Measurements from ENCODE around the gene SLC30A7.

DNA sequence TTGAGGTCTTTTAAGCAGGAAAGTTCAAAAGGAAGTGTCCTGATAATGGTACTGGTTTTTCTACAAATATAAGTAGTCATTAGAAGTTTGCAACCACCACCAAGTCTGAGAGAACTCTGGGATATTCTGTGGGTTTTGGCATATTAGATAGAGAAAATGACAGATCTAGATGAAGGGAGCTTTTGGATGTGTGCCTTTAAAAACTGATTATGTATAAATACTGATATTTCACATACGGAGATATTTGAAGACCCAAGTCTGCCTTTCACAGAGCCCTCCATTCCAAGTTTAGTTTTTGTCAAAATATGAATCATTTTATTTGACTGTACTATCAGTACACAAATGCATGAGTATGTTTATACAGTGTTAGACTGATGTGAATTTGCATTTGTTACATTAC, 81.0 kb downstream of the SLC30A7 start:
- TF ChIP-seq CTCF (IDR thresholded peaks at IDR 0.05) = no peak
- TF ChIP-seq ELF4 (CRISPR knock-in tag; IDR thresholded peaks at IDR 0.05; ENCODE audit: low read depth) = no peak
- TF ChIP-seq ZNF121 (CRISPR knock-in tag; IDR thresholded peaks at IDR 0.05) = no peak
- no peak for TF ChIP-seq OVOL2 (CRISPR knock-in tag; IDR thresholded peaks at IDR 0.05; ENCODE audit: borderline replicate concordance)
- no peak for TF ChIP-seq PRDM15 (CRISPR knock-in tag; IDR thresholded peaks at IDR 0.05)
- TF ChIP-seq, protein P1, sequence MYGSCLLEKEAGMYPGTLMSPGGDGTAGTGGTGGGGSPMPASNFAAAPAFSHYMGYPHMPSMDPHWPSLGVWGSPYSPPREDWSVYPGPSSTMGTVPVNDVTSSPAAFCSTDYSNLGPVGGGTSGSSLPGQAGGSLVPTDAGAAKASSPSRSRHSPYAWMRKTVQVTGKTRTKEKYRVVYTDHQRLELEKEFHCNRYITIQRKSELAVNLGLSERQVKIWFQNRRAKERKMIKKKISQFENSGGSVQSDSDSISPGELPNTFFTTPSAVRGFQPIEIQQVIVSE (CRISPR knock-in tag; IDR thresholded peaks at IDR 0.05; ENCODE audit: borderline replicate concordance) = no peak
- no peak for TF ChIP-seq TCF7 (CRISPR knock-in tag; IDR thresholded peaks at IDR 0.05; ENCODE audit: low read depth)
- TF ChIP-seq ZNF671 (CRISPR knock-in tag; IDR thresholded peaks at IDR 0.05) = no peak
- no peak for TF ChIP-seq TEAD1 (CRISPR knock-in tag; IDR thresholded peaks at IDR 0.05)
- TF ChIP-seq, protein P2, sequence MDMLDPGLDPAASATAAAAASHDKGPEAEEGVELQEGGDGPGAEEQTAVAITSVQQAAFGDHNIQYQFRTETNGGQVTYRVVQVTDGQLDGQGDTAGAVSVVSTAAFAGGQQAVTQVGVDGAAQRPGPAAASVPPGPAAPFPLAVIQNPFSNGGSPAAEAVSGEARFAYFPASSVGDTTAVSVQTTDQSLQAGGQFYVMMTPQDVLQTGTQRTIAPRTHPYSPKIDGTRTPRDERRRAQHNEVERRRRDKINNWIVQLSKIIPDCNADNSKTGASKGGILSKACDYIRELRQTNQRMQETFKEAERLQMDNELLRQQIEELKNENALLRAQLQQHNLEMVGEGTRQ (CRISPR knock-in tag; IDR thresholded peaks at IDR 0.05) = no peak
- TF ChIP-seq, protein P3, sequence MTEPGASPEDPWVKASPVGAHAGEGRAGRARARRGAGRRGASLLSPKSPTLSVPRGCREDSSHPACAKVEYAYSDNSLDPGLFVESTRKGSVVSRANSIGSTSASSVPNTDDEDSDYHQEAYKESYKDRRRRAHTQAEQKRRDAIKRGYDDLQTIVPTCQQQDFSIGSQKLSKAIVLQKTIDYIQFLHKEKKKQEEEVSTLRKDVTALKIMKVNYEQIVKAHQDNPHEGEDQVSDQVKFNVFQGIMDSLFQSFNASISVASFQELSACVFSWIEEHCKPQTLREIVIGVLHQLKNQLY (CRISPR knock-in tag; IDR thresholded peaks at IDR 0.05) = no peak
- no peak for TF ChIP-seq NFE2L1 (CRISPR knock-in tag; IDR thresholded peaks at IDR 0.05)
